Measurements from ENCODE around the gene ERC1. TPM values are rescaled to one million over a fixed set of nuclear protein-coding genes. Genes with fewer than 3 reads are reported as not detected.
"Not testable (repeated sequence)": the region's sequence is repeated elsewhere in the genome, so short reads cannot be mapped to it uniquely, and the experiment has no call there.

ERC1 gene
- total RNA-seq, 2 donors from 2014 or later = 26.9 to 41.9 TPM

GRCh38 chr12:1328391-1328790 lies 337.4 kb downstream of the ERC1 start:
- Histone ChIP-seq H3K27me3 (no peaks in the 10 kb centered on the region), H3K9ac (ENCODE audit: low read depth in 2 of 2, low read length in 2 of 2) (no peak overlapping the region), H3K36me3 (no peaks in the 10 kb centered on the region), H3K9me3 (no peaks in the 10 kb centered on the region), H3K4me1 (no peaks in the 10 kb centered on the region), H3K27ac (no peak overlapping the region), H3K4me3 (no peak overlapping the region)
- TF ChIP-seq, protein P1, sequence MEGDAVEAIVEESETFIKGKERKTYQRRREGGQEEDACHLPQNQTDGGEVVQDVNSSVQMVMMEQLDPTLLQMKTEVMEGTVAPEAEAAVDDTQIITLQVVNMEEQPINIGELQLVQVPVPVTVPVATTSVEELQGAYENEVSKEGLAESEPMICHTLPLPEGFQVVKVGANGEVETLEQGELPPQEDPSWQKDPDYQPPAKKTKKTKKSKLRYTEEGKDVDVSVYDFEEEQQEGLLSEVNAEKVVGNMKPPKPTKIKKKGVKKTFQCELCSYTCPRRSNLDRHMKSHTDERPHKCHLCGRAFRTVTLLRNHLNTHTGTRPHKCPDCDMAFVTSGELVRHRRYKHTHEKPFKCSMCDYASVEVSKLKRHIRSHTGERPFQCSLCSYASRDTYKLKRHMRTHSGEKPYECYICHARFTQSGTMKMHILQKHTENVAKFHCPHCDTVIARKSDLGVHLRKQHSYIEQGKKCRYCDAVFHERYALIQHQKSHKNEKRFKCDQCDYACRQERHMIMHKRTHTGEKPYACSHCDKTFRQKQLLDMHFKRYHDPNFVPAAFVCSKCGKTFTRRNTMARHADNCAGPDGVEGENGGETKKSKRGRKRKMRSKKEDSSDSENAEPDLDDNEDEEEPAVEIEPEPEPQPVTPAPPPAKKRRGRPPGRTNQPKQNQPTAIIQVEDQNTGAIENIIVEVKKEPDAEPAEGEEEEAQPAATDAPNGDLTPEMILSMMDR (IDR thresholded peaks at IDR 0.05) = no peak
- DNase-seq = peak; percentile 32
- intact Hi-C loops (cut with DNase I) = no loop called here

DNA sequence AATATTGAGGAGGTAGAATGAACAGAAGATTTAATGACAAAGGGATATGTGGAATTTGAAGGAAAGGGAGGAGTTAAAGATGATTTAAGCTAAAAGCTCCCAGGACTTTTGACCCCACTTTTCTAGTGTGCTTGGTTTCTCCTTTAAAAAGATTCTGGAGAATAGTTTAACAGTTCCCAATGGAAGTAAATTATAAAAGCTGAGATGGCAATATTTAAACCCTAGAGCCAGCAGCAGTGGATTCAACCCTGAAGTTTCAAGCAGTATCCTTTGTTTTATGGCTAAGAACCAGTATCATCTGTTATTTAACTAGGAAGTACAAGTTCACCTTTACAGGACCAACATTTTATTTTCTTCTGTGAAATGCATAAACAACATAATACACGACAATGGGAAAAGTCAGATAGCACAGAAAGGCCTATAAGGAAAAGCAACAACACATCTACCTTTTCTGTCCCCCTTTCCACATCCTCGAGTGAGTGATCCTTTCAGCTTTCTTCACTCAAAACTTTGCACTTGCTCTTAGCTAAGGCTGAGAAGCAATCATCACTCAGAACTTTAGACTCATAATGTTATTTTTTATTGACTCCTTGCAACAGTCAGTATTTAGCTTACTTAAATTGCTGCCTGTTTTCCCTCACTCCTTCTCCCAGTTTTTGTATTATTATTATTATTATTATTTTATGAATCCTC lies 338.9 kb downstream of the ERC1 start:
- H3K27ac ChIP-seq = no peak overlapping the region
- intact Hi-C loops (cut with DNase I) = no loop called here

DNA sequence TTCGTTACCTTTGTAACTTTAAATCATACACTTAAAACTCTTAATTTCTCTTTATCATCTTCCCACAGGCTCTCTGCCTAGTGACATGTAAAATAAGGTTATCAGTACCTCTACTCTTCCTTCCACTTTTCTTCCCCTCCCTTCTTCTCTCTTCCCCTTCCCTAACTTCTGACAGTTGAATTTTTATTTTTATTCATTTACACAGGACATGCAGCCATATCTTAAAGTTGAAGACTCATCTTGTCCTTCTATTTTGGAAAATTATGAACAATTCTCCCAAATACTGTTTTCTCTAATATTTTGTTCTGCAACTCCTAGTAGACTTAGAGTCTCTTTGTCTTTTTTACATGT lies 339.4 kb downstream of the ERC1 start:
- no peak for DNase-seq
- no peaks in the 10 kb centered on the region for H3K9me3 ChIP-seq
- intact Hi-C loops (cut with DNase I) = no loop called here
- no peak overlapping the region for H3K9ac ChIP-seq (ENCODE audit: low read depth in 2 of 2, low read length in 2 of 2)
- no peaks in the 10 kb centered on the region for H3K27me3 ChIP-seq
- TF ChIP-seq, protein P1 (IDR thresholded peaks at IDR 0.05) = no peak
- no peaks in the 10 kb centered on the region for H3K4me1 ChIP-seq
- no peak overlapping the region for H3K4me3 ChIP-seq
- H3K36me3 ChIP-seq = no peaks in the 10 kb centered on the region
- no peak overlapping the region for H3K27ac ChIP-seq

More for the DNA sequence above, 338.9 kb downstream of the ERC1 start:
- Histone ChIP-seq H3K36me3 (no peaks in the 10 kb centered on the region), H3K4me3 (no peak overlapping the region), H3K9me3 (no peaks in the 10 kb centered on the region), H3K9ac (ENCODE audit: low read depth in 2 of 2, low read length in 2 of 2) (no peak overlapping the region), H3K27me3 (no peaks in the 10 kb centered on the region), H3K4me1 (no peaks in the 10 kb centered on the region)
- no peak for DNase-seq
- TF ChIP-seq, protein P1 (IDR thresholded peaks at IDR 0.05) = no peak

GRCh38 chr12:1332327-1332726 lies 341.3 kb downstream of the ERC1 start:
- H3K4me1 ChIP-seq = no peaks in the 10 kb centered on the region
- no peak overlapping the region for H3K27ac ChIP-seq
- no peaks in the 10 kb centered on the region for H3K9me3 ChIP-seq
- DNase-seq = no peak
- no peaks in the 10 kb centered on the region for H3K27me3 ChIP-seq
- intact Hi-C loops (cut with DNase I) = no loop called here
- no peaks in the 10 kb centered on the region for H3K36me3 ChIP-seq
- H3K4me3 ChIP-seq = no peak overlapping the region
- TF ChIP-seq, protein P1 (IDR thresholded peaks at IDR 0.05) = no peak
- no peak overlapping the region for H3K9ac ChIP-seq (ENCODE audit: low read depth in 2 of 2, low read length in 2 of 2)

DNA sequence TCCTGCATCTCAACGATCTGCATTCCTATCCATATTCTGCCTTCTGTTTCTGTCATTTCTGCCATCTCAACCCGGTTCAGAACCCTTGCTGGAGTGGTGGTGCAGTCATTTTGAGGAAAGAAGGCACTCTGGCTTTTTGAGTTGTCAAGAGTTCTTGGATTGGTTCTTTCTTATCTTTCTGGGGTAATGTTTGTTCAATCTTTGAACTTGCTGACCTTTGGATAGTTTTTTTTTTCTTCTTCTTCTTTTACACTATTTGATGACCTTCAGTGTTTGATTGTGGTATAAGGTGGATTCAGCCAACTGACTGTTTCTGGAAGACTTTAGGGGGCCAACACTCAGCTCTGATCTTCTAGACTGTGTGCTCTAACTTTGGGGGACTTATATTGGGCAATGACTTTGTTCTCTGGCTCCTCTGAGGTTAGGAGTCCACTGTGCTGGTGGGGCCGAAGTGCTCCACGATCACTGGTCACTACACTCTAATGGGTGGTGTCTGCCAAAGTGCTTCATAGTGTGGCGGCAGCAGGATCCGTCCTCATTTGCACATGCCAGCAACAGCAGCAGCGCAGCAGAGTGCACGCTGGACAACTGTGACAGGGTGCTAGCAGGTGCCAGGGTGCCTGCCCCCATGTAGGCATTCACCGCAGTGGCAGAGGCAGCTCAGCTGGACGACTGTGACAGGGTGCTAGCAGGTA lies 347.6 kb downstream of the ERC1 start:
- Histone ChIP-seq H3K9me3 (no peaks in the 10 kb centered on the region), H3K4me1 (no peaks in the 10 kb centered on the region), H3K27me3 (no peaks in the 10 kb centered on the region), H3K36me3 (no peaks in the 10 kb centered on the region), H3K27ac (no peak overlapping the region), H3K4me3 (no peak overlapping the region), H3K9ac (ENCODE audit: low read depth in 2 of 2, low read length in 2 of 2) (no peak overlapping the region)
- intact Hi-C loops (cut with DNase I) = no loop called here
- TF ChIP-seq, protein P1 (IDR thresholded peaks at IDR 0.05) = no peak
- DNase-seq = no peak

GRCh38 chr12:1339178-1339541 lies 348.1 kb downstream of the ERC1 start:
- H3K27me3 ChIP-seq; H3K36me3 ChIP-seq; H3K27ac ChIP-seq; H3K4me1 ChIP-seq; H3K9me3 ChIP-seq; intact Hi-C loops (cut with DNase I); H3K9ac ChIP-seq (ENCODE audit: low read depth in 2 of 2, low read length in 2 of 2); DNase-seq; H3K4me3 ChIP-seq: not testable (repeated sequence)

All from colonic mucosa (tissue), 4 donors.